WERI-Rb-1 (cell line): ENCODE results near the gene COL18A1.

ENCODE experiments used
- DNase-seq: peaks from one replicate; pipeline ENCODE4 v3.0.0-alpha.2; 2020
- H3K27ac ChIP-seq: fragments of 250-450 bp; sonication (Bioruptor Pico); 2 replicates; pipeline ENCODE4 v1.5.1; 2020; ENCODE audit warnings: mild to moderate bottlenecking, moderate library complexity
- H3K27me3 ChIP-seq: fragments of 250-450 bp; sonication (Bioruptor Pico); 2 replicates; pipeline ENCODE4 v1.5.1; 2021; ENCODE audit warnings: mild to moderate bottlenecking, low read depth, moderate library complexity; ENCODE audit not compliant: insufficient read depth, severe bottlenecking
- H3K36me3 ChIP-seq: fragments of 250-450 bp; sonication (Bioruptor Pico); 2 replicates; pipeline ENCODE4 v1.5.1; 2020; ENCODE audit warnings: mild to moderate bottlenecking, moderate library complexity
- H3K4me3 ChIP-seq: 2 replicates; pipeline ENCODE4 v1.5.1; 2011; ENCODE audit warnings: low read depth, mild to moderate bottlenecking, control low read depth, low read length
- H3K9me3 ChIP-seq: fragments of 250-450 bp; sonication (Bioruptor Pico); 2 replicates; pipeline ENCODE4 v1.5.1; 2021; ENCODE audit warnings: mild to moderate bottlenecking, moderate library complexity; ENCODE audit not compliant: severe bottlenecking
- TF ChIP-seq, protein P1 (sequence below): IDR thresholded peaks from 2 replicates; pipeline ENCODE4 v1.5.1; 2011; ENCODE audit warnings: low read depth, mild to moderate bottlenecking, control low read depth, inconsistent platforms, low read length

The COL18A1 gene

DNA sequence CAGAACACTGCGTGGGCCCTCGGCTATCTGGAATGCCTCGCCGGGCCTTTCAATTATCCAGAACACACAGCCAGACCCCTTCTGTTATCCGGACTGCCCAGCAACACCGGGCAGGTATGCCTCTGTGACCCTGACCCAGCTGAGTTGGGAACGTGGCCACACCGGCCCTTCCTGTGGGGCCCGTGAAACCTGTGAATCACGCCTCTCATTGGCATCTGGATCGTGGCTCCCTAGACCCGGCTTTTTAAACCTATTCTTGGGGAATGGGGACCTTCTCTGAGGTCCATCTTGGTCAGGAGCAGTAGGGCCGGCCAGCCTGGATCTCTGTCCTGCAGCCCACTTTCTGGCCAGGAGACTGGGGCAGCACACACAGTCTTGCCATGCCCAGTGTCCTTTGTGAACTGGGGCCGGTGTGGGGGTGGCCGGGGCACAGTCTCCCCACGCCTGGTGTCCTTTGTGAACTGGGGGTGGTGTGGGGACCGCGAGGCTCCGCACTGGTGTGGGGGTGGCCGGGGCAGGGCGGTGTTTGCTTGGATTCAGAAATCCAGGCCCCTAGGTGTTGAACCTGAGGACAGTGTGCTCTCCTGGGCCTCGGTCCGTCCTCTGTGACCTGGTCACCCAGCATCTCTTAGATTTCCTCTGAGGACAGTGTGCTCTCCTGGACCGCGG lies 11.1 kb downstream of the COL18A1 start:
- Histone ChIP-seq H3K27me3 (no peaks in the 10 kb centered on the region), H3K36me3 (no peaks in the 10 kb centered on the region), H3K27ac (no peak overlapping the region), H3K9me3 (no peaks in the 10 kb centered on the region), H3K4me3 (no peak overlapping the region)
- TF ChIP-seq, protein P1, sequence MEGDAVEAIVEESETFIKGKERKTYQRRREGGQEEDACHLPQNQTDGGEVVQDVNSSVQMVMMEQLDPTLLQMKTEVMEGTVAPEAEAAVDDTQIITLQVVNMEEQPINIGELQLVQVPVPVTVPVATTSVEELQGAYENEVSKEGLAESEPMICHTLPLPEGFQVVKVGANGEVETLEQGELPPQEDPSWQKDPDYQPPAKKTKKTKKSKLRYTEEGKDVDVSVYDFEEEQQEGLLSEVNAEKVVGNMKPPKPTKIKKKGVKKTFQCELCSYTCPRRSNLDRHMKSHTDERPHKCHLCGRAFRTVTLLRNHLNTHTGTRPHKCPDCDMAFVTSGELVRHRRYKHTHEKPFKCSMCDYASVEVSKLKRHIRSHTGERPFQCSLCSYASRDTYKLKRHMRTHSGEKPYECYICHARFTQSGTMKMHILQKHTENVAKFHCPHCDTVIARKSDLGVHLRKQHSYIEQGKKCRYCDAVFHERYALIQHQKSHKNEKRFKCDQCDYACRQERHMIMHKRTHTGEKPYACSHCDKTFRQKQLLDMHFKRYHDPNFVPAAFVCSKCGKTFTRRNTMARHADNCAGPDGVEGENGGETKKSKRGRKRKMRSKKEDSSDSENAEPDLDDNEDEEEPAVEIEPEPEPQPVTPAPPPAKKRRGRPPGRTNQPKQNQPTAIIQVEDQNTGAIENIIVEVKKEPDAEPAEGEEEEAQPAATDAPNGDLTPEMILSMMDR, result no peak
- no peak for DNase-seq

DNA sequence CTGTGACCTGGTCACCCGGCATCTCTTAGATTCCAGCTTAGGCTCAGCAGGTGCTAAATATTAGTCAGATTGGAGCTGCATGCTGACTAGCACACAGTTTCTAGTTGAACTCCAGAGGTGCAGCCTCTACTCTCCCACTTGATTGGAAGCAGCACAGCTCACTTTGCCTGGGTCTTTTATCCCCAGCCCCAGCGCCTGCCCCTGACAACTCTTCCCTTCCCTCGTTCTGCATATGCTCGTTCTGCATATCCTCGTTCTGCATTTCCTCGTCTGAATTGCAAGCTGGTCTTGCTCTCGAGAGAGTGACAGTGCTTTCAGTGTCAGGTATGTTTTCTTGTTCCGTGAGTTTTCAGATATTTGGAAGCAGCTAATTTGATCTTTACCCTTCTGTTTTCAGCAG lies 11.7 kb downstream of the COL18A1 start:
- TF ChIP-seq, protein P1, result no peak
- Histone ChIP-seq H3K36me3 (no peaks in the 10 kb centered on the region), H3K4me3 (no peak overlapping the region), H3K9me3 (no peaks in the 10 kb centered on the region), H3K27me3 (no peaks in the 10 kb centered on the region), H3K27ac (no peak overlapping the region)
- DNase-seq, result no peak

DNA sequence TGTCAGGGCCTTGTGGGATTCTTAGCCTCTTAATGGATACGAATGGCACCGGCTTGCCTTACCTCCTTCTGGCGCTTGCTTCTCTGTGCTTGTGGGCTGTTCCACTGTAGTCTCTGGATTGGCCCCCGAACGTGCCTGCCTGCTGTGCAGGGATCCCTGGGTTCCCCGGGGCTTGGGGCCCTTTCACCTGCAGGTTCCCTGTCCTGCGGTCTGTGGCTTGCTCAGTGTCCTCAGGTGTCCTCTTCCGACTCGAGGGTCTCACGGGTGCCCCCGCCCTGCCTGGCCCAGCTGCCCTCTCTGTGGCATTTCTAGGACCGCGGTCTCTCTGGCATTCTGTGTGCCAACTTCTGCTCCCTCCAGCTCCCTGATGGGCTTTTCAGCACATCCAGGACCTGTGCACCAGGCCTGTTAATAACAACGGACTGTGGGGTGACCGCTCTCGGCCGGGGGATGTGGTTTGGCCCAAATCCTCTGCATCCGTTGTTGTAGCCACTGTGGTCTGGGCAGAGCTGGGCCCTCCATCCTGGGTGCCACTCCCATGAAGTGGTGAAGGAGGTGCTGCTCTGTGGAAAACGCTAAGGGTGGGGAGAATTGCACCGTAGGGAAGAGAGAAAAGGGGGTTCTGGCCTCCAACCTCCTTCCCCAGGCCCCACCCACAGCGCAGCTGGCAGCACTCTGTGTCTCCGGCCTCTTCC lies 12.4 kb downstream of the COL18A1 start:
- Histone ChIP-seq H3K27me3 (no peaks in the 10 kb centered on the region), H3K9me3 (no peaks in the 10 kb centered on the region), H3K27ac (no peak overlapping the region), H3K4me3 (no peak overlapping the region), H3K36me3 (no peaks in the 10 kb centered on the region)
- TF ChIP-seq, protein P1, result no peak
- DNase-seq, result no peak

DNA sequence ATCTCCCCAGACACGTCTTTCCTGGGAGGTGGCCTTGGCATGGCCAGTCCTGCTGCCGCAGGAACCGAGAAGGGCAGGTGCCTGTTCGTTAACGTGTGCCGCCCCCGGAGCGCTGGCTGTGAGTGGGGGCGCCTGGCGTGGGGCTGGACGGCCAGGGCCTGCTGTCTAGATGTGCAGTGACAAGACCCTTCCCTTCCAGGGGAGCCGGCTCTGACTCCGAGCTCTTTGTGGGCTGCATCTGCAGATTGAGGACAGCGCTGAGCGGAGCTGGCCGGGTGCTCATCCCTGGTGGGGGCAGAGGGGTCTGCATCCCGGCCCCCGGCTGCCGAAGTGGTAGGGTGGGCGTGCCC lies 13.0 kb downstream of the COL18A1 start:
- DNase-seq, result no peak
- H3K27ac ChIP-seq, result no peak overlapping the region
- TF ChIP-seq, protein P1, result no peak
- no peaks in the 10 kb centered on the region for H3K27me3 ChIP-seq
- H3K9me3 ChIP-seq, result no peaks in the 10 kb centered on the region
- H3K36me3 ChIP-seq, result no peaks in the 10 kb centered on the region
- H3K4me3 ChIP-seq, result no peak overlapping the region

DNA sequence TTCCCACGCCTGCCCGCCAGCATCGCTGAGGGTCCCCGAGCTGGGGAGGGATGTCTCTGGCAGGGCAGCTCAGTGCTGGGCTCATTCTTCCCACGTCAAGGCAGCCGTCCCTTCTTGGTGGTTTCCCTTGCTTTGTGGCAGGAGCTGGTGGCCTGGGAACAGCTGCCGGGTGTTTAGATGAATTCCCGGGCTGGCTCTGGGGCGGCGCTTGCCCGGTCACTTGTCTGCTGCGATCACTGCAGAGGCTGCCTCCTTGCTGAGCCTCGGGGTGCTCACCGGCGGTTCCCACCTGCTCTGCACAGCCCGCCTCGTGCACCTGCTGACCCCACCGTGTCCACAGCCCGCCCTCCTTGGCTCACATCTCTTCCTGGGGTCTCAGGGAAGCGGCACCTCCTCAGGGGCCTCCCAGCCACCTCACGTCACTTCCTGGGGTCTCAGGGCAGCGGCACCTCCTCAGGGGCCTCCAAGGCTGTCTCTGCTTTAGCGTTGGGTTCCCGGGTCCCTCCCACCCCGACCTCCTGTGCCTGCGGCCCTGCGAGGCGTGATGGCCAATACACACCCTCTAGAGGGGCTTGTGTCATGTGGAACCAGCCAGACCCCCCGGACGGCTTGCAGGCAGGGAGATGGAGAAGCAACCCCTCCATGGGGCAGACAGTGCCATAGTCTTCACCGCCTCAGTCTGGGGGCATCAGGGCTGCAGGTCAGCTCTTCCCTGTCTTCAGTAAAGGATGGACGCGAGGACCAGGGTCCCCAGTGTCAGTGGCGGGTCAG lies 13.5 kb downstream of the COL18A1 start:
- no peak overlapping the region for H3K27ac ChIP-seq
- H3K9me3 ChIP-seq, result no peaks in the 10 kb centered on the region
- TF ChIP-seq, protein P1, result no peak
- no peaks in the 10 kb centered on the region for H3K36me3 ChIP-seq
- no peak for DNase-seq
- no peak overlapping the region for H3K4me3 ChIP-seq
- H3K27me3 ChIP-seq, result no peaks in the 10 kb centered on the region
